OCI-LY7 (cell line): ENCODE results near the gene TLCD5. TPM values are rescaled to one million over a fixed set of nuclear protein-coding genes. Genes with fewer than 3 reads are reported as not detected.

Experiments used
- BruUV-seq: library from RNA; stranded (reverse); fragments of 400-500 nt; replicated peaks from 2 replicates; lab custom pipeline; 2021; lab: Mats Ljungman, UMichigan
- CTCF ChIA-PET: fragments of 300-600 bp; sonication (Branson Sonifier 250); formaldehyde crosslinking; loops from one replicate; lab custom pipeline; 2022; ENCODE audit warnings: antibody characterized with exemption; ENCODE audit not compliant: unreplicated experiment; lab: Charles Lee
- POLR2A ChIA-PET: fragments of 300-600 bp; sonication (Branson Sonifier 250); formaldehyde crosslinking; loops from one replicate; lab custom pipeline; 2022; ENCODE audit warnings: antibody characterized with exemption; lab: Charles Lee
- DNase-seq: peaks from one replicate; pipeline ENCODE4 v3.0.0-alpha.2; 2015; ENCODE audit warnings: low spot score
- H2AFZ ChIP-seq: fragments of 200-600 bp; sonication (generic), shearing (Covaris generic); 2 replicates; pipeline ENCODE4 v1.6.1; 2014; ENCODE audit warnings: mild to moderate bottlenecking, antibody characterized with exemption, low read length, moderate library complexity
- H3K27ac ChIP-seq: fragments of 200-600 bp; sonication (generic); 2 replicates; pipeline ENCODE4 v1.5.1; 2014; ENCODE audit warnings: mixed run types, low read depth, mild to moderate bottlenecking, moderate library complexity, low read length, inconsistent platforms; ENCODE audit not compliant: poor library complexity, severe bottlenecking
- H3K36me3 ChIP-seq: fragments of 200-600 bp; sonication (generic); 2 replicates; pipeline ENCODE4 v1.6.1; 2014; ENCODE audit warnings: mild to moderate bottlenecking, antibody characterized with exemption, low read length, moderate library complexity, mixed read lengths; ENCODE audit not compliant: insufficient read depth
- H3K4me1 ChIP-seq: fragments of 200-600 bp; sonication (generic); 2 replicates; pipeline ENCODE4 v1.5.1; 2014; ENCODE audit warnings: mild to moderate bottlenecking, low read length; ENCODE audit not compliant: insufficient read depth, poor library complexity, severe bottlenecking
- H3K4me2 ChIP-seq: fragments of 200-600 bp; sonication (generic); 2 replicates; pipeline ENCODE4 v1.6.1; 2014; ENCODE audit warnings: mild to moderate bottlenecking, low read length
- H3K4me3 ChIP-seq: fragments of 200-600 bp; sonication (generic); 2 replicates; pipeline ENCODE4 v1.5.1; 2014; ENCODE audit warnings: mild to moderate bottlenecking, low read depth, low read length; ENCODE audit not compliant: poor library complexity, severe bottlenecking
- H3K79me2 ChIP-seq: fragments of 200-600 bp; sonication (generic); 2 replicates; pipeline ENCODE4 v1.6.1; 2016; ENCODE audit warnings: low read depth, mild to moderate bottlenecking, low read length, moderate library complexity, mixed read lengths; ENCODE audit not compliant: insufficient read depth
- H3K9me2 ChIP-seq: fragments of 200-600 bp; sonication (generic); 2 replicates; pipeline ENCODE4 v1.6.1; 2016; ENCODE audit warnings: mild to moderate bottlenecking, low read length, mixed read lengths; ENCODE audit not compliant: insufficient read depth
- H3K9me3 ChIP-seq: fragments of 200-600 bp; sonication (generic); 2 replicates; pipeline ENCODE4 v1.6.1; 2014; ENCODE audit warnings: mild to moderate bottlenecking, mixed run types, low read length, mixed read lengths
- H4K20me1 ChIP-seq: fragments of 200-600 bp; sonication (generic); 2 replicates; pipeline ENCODE4 v1.6.1; 2014; ENCODE audit warnings: mild to moderate bottlenecking, antibody characterized with exemption, low read length, moderate library complexity, mixed read lengths; ENCODE audit not compliant: insufficient read depth
- CTCF ChIP-seq: fragments of 200-600 bp; sonication (generic); conservative IDR thresholded peaks from 2 replicates; pipeline ENCODE4 v1.5.1; 2014; ENCODE audit warnings: mild to moderate bottlenecking, antibody characterized with exemption, low read length, moderate library complexity, mixed read lengths
- EZH2phosphoT487 ChIP-seq: fragments of 200-600 bp; sonication (generic); IDR thresholded peaks from 2 replicates; pipeline ENCODE4 v1.6.1; 2018; ENCODE audit warnings: low read depth, borderline replicate concordance, mild to moderate bottlenecking, mixed run types, antibody characterized with exemption, low read length, moderate library complexity, mixed read lengths
- intact Hi-C: fragments of 100-400 bp; cut with micrococcal nuclease; formaldehyde crosslinking; loops from one replicate; pipeline ENCODE4 v1.10.0; 2022; ENCODE audit not compliant: unreplicated experiment
- small RNA-seq: library from RNA; depleted of rRNA; stranded (forward); fragments of <200 nt; gene quantifications from one replicate; pipeline ENCODE3, GENCODE V24; 2014
- total RNA-seq, 2 experiments: library from RNA; depleted of rRNA in 1 of 2; stranded (reverse); fragments of >200 nt in 1 of 2; shearing (Covaris generic) in 1 of 2; gene quantifications; 2 replicates each; pipeline ENCODE4 v1.2.3, GENCODE V29; 2014 to 2022

Gene TLCD5
- total RNA-seq, 2 experiments from 2014 or later = 0.60 TPM; not detected in 1

- Histone ChIP-seq H3K9me3 (no peaks in the 10 kb centered on the region), H3K4me1 (no peaks in the 10 kb centered on the region), H4K20me1 (no peaks in the 10 kb centered on the region; the same call in 1 of the 2 replicates), H3K4me2 (no peak overlapping the region), H3K36me3 (no peaks in the 10 kb centered on the region), H3K27ac (no peak overlapping the region), H3K79me2 (no peaks in the 10 kb centered on the region), H3K4me3 (no peak overlapping the region), H2AFZ (no peak overlapping the region), H3K9me2 (no peaks in the 10 kb centered on the region)
- no peak for DNase-seq
- BruUV-seq = no TSS peak
- ChIA-PET CTCF (no interaction called here), POLR2A (no interaction called here)
- intact Hi-C loops = no loop called here
- TF ChIP-seq CTCF (no peak), EZH2phosphoT487 (no peak)
Observed at GRCh38 chr11:120378474-120378873, 53.4 kb downstream of the TLCD5 start.

- H3K36me3 ChIP-seq = no peaks in the 10 kb centered on the region
- H3K9me2 ChIP-seq = no peaks in the 10 kb centered on the region
- H3K79me2 ChIP-seq = no peaks in the 10 kb centered on the region
- H2AFZ ChIP-seq = no peak overlapping the region
- ChIA-PET POLR2A (no interaction called here), CTCF (no interaction called here)
- no peak for DNase-seq
- no peaks in the 10 kb centered on the region for H3K4me1 ChIP-seq
- H3K27ac ChIP-seq = no peak overlapping the region
- H3K4me3 ChIP-seq = no peak overlapping the region
- no peak overlapping the region for H3K4me2 ChIP-seq
- intact Hi-C loops = no loop called here
- no TSS peak for BruUV-seq
- TF ChIP-seq EZH2phosphoT487 = no peak
- no peak for TF ChIP-seq CTCF
- no peaks in the 10 kb centered on the region; the same call in 1 of the 2 replicates for H4K20me1 ChIP-seq
- no peaks in the 10 kb centered on the region for H3K9me3 ChIP-seq
Observed at GRCh38 chr11:120381401-120381800, 56.3 kb downstream of the TLCD5 start.

Small RNAs within 50 kb of the gene (small RNA-seq; reads per million reads assigned to genes)
- 5,943 reads per million, percentile 100 among the genes with 10 or more reads in this experiment for gene RF00100

Other genes starting within 250 kb of the TLCD5 start
- gene TRIM29, start 187.2 kb upstream of the TLCD5 start, total RNA-seq (2014; rRNA removed; shearing (Covaris generic)) = not detected in 2 replicates
- not detected in 2 replicates for gene TRIM29, start 187.2 kb upstream of the TLCD5 start, total RNA-seq (2022)
- 1.9 and 3.4 TPM in 2 replicates for gene OAF, start 114.3 kb upstream of the TLCD5 start, total RNA-seq (2014; rRNA removed; shearing (Covaris generic))
- gene OAF, start 114.3 kb upstream of the TLCD5 start, total RNA-seq (2022) = 3.1 and 3.8 TPM in 2 replicates
- gene POU2F3, start 85.2 kb upstream of the TLCD5 start, total RNA-seq (2014; rRNA removed; shearing (Covaris generic)) = 0.16 TPM in 1 of 2 replicates, not detected in the other
- not detected in 2 replicates for gene POU2F3, start 85.2 kb upstream of the TLCD5 start, total RNA-seq (2022)
- 16.1 and 22.4 TPM in 2 replicates for gene ARHGEF12, start 11.1 kb downstream of the TLCD5 start, total RNA-seq (2014; rRNA removed; shearing (Covaris generic))
- gene ARHGEF12, start 11.1 kb downstream of the TLCD5 start, total RNA-seq (2022) = 31.8 and 38.3 TPM in 2 replicates
- gene GRIK4, start 186.4 kb downstream of the TLCD5 start, total RNA-seq (2014; rRNA removed; shearing (Covaris generic)) = 0.05 and 0.06 TPM in 2 replicates
- gene GRIK4, start 186.4 kb downstream of the TLCD5 start, total RNA-seq (2022) = 0.17 TPM in 1 of 2 replicates, not detected in the other